ENCODE results near the gene UBLCP1. TPM values are rescaled to one million over a fixed set of nuclear protein-coding genes. Genes with fewer than 3 reads are reported as not detected.
"Not testable (repeated sequence)": the region's sequence is repeated elsewhere in the genome, so short reads cannot be mapped to it uniquely, and the experiment has no call there.

UBLCP1 gene
- polyA plus RNA-seq, 3 donors, result 38.4 to 55.0 (median 42.7) TPM

DNA sequence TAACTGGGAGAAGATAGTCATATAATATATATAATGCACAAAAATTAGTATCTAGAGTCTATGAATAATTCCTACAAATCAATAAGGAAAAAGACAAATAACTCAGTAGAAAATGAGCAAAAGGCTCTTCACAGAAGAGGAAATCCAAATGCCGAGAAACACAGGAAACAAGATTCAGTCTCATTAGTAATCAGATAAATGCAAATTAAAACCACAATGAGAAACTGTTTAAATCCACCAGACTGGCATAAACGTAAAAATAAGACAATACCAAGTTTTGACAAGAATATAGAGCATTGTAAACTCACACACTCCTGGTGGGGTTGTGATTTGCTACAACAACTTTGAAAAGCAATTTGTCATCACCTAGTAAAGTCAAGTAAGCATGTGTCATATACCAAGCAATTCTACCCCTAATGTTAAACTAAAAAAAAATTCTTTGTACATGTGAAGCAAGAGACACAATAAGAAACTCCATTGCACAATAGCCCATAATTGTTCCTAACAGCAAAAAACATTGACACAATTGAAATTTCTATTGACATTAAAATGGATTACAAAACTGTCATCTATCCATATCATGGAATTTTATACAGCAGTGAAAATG lies 21.0 kb upstream of the UBLCP1 start:
- no peak for DNase-seq (ENCODE audit: extremely low read depth in 1 of 11, low read depth in 9 of 11, low spot score in 4 of 11)

DNA sequence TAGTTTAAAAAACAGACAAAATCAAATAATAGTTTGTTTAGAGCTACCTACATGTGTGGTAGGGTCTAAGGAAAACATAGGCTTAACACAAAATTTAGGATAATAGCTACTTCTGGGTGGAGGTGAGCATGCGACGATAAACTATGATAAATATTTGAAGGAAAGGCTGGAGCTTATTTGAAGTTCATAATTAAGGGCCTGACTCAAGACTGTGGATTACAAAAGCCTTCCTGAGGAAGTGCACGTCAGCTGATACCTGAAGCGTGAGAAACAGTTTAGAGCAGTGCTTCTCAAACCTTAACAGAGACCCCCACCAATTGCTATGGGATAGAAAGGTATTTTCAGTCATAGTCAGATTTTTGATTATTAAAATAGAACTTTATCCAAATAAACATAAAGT lies 20.4 kb upstream of the UBLCP1 start:
- no peak for DNase-seq (ENCODE audit: extremely low read depth in 1 of 11, low read depth in 9 of 11, low spot score in 4 of 11)

DNA sequence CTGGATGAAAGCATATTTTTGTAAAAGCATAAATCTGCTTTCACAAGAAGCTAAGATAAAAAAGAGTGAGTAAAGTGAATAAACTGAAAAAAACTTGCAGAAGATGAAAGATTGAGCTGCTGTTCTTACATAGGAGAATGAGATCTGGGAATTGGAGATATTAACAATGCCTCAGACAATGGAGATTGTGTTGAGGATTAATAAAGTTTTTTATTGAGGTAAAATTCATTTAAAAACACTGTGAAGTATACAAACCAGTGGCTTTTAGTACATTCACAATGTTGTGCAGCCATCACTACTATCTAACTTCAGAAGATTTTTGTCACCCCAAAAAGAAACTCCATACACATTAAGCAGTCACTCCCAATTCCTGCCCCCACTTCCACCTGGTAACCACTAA lies 19.7 kb upstream of the UBLCP1 start:
- DNase-seq (ENCODE audit: extremely low read depth in 1 of 11, low read depth in 9 of 11, low spot score in 4 of 11), result no peak

DNA sequence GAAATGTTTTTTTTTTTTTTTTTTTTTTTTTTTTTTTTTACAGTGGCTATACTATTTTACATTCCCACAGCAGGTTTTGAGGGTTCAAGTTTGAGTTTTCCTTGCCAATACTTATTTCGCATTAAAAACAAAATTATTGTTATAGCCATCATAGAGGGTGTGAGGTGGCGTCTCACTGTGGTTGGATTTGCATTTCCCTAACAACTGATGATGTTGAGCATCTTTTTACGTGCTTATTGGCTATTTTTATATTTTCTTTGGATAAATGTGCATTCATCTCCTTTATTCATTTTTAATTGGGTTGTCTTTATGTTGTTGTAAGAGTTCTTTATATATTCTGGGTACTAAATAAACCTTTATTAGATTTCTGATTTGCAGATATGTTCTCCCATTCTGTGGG lies 18.9 kb upstream of the UBLCP1 start:
- no peak for DNase-seq (ENCODE audit: extremely low read depth in 1 of 11, low read depth in 9 of 11, low spot score in 4 of 11)

DNA sequence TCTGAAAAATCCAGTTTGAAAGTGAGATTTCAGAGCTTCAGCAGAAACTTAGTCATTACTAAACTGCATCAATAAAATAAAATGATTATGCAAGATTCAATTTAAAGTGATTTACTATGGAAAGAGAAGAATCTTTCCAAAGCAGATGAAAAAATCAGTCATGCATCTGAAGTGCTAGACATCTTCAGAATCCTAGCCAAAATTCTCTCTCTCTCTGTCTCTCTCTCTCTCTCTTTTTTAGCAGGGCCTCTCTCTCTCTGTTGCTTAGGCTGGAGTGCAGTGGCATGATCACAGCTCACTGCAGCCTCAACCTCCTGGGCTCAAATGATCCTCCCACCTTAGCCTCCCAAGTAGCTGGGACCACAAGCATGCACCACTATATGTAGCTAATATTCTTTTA lies 18.2 kb upstream of the UBLCP1 start:
- DNase-seq (ENCODE audit: extremely low read depth in 1 of 11, low read depth in 9 of 11, low spot score in 4 of 11), result no peak

DNA sequence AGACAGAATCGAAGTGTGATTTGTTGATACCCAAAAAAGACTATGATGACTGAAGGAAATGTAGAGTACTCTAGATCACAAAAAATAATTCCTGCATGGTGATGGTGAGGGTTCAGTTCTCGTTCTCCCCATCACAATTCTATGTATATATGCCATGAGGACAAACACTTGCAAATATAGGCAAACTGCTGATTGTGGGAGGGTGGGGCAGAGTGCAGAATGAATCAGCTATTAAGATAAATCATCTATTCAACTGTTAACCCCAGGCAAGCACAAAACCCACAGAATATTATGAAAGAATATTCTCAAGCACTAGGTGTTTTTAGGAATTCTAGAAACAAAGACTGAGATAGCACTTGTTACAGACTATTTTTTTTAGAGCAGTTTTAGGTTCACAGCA lies 13.9 kb upstream of the UBLCP1 start:
- DNase-seq (ENCODE audit: extremely low read depth in 1 of 11, low read depth in 9 of 11, low spot score in 4 of 11), result no peak

DNA sequence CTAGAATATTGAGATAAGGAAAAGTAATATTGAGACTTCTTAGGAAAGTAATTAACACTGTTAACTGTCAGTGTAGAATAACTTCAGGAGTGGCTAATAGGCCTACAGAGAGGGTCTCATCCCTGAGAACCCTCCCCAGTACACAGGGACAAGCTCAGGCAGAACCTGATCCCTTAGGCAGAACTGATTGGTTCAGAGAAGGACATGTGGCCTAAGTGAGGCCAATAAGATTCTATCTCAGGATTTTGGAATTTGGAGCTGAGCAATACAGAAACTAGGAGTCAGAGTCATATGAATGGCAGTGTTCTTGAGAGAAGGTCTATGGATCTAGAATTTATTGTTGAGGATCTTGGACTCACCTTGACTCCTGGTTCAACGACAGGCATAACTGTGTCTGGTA lies 10.9 kb upstream of the UBLCP1 start:
- DNase-seq (ENCODE audit: extremely low read depth in 1 of 11, low read depth in 9 of 11, low spot score in 4 of 11), result no peak

DNA sequence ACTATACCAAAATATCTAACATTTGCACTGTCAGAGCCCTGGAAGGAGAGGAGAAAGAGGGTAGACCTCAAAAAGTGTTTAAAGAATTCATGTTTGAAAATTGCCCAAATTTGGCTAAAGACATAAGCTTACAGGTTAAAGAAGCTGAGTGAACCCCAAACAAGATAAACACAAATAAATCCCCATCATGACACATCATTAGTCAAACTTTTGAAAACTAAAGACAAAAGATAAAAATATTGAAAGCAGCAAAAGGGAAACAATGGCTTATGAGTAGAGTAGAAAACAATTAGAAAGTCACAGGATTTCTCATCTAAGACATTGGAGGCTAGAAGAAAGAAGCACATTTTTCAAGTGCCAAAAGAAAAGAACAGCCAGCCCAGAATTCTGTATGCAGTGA lies 6.1 kb upstream of the UBLCP1 start:
- no peak for DNase-seq (ENCODE audit: extremely low read depth in 1 of 11, low read depth in 9 of 11, low spot score in 4 of 11)

DNA sequence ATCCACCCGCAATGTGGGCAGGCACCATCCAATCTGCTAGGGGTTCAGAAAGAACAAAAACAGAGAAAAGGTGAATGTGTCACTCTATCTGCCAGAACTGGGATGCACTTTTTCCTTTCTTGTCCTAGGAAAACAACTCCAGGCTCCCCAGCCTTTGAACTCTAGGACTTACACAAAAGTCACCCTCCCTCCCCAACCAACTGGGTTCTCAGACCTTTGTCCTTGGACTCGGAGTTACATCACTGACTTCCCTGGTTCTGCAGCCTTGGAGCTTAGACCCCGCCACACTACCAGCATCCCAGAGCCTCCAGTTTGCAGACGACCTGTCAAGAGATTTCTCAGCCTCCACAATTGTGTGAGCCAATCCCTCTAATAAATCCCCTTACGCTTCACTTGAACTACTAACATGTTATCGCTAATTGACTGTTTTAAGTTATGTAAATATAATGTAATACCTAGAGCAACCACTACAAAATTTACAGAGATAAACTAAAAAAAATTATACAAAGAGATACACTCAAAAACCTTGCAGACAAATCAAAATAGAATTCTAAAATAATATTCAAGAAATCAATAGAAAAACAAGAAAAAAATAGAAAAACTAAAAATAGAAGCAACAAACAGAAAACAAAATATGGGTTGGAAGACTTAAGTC lies 5.3 kb upstream of the UBLCP1 start:
- DNase-seq (ENCODE audit: extremely low read depth in 1 of 11, low read depth in 9 of 11, low spot score in 4 of 11), result peak in 1 of 11 donors; percentile 2

DNA sequence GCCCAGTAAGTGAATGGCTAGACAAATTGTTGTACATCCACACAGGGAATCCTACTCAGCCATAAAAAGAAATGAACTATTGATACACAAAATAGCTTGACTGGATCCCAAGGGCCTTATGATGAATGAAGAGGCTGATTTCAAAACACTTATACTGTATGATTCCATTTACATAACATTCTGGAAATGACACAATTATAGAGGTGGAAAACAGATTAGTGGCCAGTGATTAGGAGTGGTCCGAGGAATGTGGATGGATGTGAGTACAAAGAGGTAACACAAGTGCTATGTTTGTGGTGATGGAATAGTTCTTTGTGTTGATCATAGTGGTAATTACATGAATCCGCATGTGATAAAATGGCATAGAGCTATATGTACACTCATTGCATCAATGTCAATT lies 4.7 kb upstream of the UBLCP1 start:
- no peak for DNase-seq (ENCODE audit: extremely low read depth in 1 of 11, low read depth in 9 of 11, low spot score in 4 of 11)

DNA sequence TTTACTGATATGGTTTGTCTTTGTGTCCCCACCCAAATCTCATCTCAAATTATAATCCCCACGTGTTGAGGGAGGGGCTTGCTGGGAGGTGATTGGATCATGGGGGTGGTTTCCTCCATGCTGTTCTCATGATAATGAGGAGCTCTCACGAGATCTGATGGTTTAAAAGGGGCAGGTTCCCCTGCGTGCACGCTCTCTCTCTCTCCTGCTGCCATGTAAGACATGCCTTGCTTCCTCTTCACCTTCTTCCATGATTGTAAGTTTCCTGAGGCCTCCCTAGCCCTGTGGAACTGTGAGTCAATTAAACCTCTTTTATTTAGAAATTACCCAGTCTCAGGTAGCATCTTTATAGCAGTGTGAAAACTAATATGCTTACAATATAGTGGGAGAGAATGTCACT lies 2.9 kb upstream of the UBLCP1 start:
- not testable (repeated sequence) for DNase-seq (ENCODE audit: extremely low read depth in 1 of 11, low read depth in 9 of 11, low spot score in 4 of 11)

DNA sequence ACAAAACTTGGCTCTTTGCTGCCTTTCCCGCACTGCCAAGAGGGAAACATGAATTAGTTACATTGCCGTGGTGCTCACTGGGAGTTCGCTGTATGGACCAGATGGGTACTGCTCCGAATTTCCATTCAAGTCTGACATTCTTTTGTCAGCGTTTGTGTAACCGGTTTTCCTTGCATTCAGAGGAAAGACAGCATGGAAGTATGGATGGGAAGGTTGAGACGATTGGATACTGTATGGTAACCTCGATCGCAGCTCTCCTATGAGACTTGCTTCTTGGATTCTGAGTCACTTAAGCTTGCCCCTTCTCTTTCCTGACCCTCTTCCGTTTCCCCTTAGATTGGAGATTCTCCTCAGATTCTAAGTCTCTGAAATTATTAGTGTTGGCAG lies 625 bp upstream of the UBLCP1 start:
- peak in 6 of 11 donors; percentile 0 to 9 (median 6) for DNase-seq (ENCODE audit: extremely low read depth in 1 of 11, low read depth in 9 of 11, low spot score in 4 of 11)

DNA sequence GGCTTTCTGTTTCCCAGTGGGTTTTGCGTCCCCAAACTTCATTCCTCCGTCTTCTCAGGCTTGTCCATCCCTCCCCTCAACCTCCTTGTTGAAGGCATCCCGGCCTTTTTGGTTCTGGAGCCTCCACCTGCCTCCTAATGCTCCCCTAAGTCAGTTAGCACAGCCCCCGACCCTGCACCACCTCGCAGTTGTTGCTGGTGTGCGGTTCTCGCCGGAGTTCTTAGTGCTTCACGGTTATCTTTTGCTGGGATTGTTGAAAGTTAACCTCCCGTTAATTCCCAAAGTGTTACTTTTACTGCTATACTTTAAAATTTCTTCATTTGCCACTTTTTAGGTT lies 447 bp downstream of the UBLCP1 start:
- DNase-seq (ENCODE audit: extremely low read depth in 1 of 11, low read depth in 9 of 11, low spot score in 4 of 11), result peak in 3 of 11 donors; percentile 2 to 6 (median 4)

DNA sequence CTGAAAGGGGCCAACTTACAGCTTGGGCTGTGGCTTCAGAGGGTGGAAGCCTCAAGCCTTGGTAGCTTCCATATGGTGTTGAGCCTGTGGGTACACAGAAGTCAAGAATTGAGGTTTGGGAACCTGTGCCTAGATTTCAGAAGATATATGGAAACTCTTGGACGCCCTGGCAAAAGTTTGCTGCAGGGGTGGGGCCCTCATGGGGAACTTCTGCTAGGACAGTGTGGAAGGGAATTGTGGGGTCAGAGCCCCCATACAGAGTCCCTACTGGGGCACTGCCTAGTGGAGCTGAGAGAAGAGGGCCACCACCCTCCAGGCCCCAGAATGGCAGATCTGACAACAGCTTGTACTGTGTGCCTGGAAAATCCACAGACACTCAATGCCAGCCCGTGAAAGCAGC lies 3.7 kb downstream of the UBLCP1 start:
- not testable (repeated sequence) for DNase-seq (ENCODE audit: extremely low read depth in 1 of 11, low read depth in 9 of 11, low spot score in 4 of 11)

DNA sequence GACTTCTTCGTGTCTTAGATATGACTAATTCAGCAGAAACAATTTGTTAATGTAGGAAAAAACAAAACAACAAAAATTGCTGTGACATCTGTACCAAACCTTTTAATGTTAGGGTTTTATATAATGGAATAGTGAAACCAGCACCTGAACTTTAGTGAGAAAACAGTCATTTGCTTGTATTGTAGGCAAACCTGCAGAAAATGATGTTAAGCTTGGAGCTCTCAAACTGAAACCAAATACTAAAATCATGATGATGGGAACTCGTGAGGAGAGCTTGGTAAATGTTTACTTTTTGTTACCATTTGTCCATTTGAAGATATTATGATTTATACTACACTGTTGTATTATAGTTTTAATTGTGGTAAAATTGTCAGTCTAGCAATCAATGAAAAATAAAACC lies 6.6 kb downstream of the UBLCP1 start:
- DNase-seq (ENCODE audit: extremely low read depth in 1 of 11, low read depth in 9 of 11, low spot score in 4 of 11), result no peak

DNA sequence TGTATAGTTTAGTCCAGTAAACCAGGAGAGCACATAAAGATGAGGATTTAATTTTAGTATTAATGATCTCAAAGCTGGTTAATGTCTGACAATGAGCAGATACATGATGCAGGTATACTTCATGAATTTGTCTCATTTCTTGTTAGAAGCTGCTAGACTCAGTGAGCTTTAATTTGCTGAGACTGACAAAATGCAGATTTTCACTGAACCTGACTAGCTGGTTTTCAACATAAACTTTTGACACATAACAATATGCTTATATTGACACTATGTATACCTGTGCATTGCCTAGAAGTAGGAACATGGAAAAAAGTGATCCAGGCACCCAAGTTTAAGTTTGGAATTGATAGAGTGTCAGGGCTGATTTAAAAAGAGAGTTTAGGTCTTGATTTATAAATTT lies 10.8 kb downstream of the UBLCP1 start:
- no peak for DNase-seq (ENCODE audit: extremely low read depth in 1 of 11, low read depth in 9 of 11, low spot score in 4 of 11)

DNA sequence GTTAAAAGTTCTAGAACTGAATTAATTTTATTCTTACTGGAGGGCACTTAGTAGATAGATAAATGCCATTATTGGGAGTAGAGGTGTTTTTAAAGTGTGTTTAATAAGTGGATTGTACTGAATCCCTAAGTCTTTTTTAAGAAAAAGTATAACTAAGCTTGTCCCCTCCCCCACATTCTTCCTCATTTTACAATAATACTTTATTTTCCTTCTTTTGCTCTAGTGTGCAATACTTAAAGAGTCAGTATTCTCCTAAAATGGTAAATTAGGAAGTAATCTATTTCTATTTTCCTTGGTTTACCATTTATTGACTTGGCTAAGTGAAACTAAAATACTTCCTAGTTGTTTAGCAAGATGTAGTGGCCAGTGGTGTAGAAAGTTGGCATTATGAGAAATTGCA lies 11.6 kb downstream of the UBLCP1 start:
- no peak for DNase-seq (ENCODE audit: extremely low read depth in 1 of 11, low read depth in 9 of 11, low spot score in 4 of 11)

DNA sequence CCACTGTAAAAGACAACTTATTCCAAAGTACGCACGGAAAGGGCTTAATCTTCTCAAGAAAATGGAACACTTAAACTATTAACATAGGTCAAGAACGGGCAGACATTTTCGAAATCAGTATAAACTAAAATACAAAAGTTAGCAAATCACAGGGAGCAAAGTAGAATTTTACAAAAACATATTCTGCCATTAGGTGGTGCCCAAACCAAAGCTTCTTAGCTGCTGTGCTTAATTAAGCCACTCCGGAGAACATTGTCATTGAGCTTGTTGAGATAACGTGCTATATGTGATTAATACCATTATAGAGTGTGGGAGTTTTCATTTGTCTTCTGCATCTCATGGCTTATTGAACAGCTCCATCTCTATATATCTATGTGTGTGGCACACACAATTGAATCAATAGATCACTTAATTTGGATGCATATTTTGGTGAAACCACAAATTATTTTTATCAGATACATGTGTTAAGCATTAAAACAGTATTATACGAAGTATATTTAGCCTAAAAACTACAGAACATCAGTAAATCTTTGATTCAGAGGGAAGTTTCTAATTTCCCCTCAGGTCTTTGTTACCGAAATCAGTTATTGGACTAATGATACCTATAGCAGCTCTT lies 23.4 kb downstream of the UBLCP1 start:
- peak in 4 of 11 donors; percentile 9 to 42 (median 24) for DNase-seq (ENCODE audit: extremely low read depth in 1 of 11, low read depth in 9 of 11, low spot score in 4 of 11)

DNA sequence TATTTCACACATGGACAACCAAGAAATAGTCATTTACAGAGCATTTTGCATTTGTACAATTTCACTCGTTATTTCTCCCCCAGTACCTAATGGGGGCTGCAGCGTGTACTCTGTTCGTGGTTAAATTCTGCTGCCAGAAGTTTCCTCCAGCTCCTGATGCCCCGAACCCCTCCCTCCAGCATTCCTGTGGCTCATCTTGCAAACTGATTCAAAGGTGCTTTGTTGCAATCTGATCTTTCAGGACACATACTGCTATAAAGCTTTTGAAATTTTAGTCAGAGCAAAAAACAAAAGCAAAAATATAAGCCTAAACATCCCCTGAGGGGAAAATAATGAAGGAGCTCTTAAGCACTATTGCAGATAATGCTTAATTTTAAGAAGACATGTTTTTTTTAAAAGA lies 27.7 kb downstream of the UBLCP1 start:
- no peak for DNase-seq (ENCODE audit: extremely low read depth in 1 of 11, low read depth in 9 of 11, low spot score in 4 of 11)

DNA sequence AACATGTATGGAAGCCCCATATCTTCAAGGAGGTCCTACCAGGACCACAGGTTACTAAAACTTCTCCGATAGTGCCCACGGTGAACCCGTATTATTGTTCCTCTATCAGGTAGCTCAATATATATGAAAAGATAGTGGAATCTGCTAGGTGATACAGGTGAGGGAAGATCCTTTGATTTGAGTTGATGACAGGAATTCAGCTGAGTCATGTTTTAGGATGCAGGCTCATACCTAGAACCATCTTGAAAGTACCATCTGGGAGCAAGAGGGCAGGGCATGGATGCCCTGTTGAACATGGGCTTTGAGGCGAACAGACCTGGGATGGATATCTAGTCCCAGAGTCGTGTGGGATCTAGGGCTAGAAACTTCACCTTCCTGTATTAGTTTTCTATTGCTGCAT lies 31.8 kb downstream of the UBLCP1 start:
- DNase-seq (ENCODE audit: extremely low read depth in 1 of 11, low read depth in 9 of 11, low spot score in 4 of 11), result no peak

DNA sequence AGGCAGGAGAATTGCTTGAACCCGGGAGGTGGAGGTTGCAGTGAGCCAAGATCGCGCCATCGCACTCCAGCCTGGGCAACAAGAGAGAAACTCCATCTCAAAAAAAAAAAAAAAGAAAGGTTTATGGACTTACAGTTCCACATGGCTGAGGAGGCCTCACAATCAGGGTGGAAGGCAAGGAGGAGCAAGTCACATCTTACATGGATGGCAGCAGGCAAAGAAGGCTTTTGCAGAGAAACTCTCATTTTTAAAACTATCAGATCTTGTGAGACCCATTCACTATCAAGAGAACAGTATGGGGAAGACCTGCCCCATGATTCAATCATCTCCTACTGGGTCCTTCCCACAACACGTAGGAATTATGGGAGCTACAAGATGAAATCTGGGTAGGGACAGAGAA lies 34.2 kb downstream of the UBLCP1 start:
- DNase-seq (ENCODE audit: extremely low read depth in 1 of 11, low read depth in 9 of 11, low spot score in 4 of 11), result not testable (repeated sequence)

Data from renal cortex interstitium (tissue), 11 donors.